ENCODE results near the gene RERE. TPM values are rescaled to one million over a fixed set of nuclear protein-coding genes. Genes with fewer than 3 reads are reported as not detected.
A peak's percentile ranks its signal among the peaks of the same experiment; 100 is the strongest.

Gene RERE
- total and polyA plus RNA-seq, 7 donors, result 19.2 to 148 (median 90.6) TPM

DNA sequence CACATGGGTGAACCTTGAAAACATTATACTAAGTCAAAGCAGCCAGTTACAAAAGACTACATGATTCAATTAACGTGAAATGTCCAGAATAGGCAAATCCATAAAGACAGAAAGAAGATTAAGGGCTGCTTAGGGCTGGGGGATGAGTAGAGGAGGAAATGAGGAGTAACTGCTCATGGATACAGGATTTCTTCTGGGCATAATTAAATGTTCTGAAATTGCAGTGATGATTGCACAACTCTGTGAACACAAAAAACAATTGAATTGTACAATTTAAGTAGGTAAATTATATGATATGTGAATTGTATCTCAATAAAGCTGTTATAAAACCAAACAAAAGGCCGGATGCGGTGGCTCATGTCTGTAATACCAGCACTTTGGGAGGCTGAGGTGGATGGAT, 52.2 kb downstream of the RERE start:
- Histone ChIP-seq H3K27ac (no peak overlapping the region), H3K4me1 (peaks cover 0 to 38% (median 27%) of the 10 kb centered on the region in 4 donors), H3K27me3 (no peaks in the 10 kb centered on the region), H3K9me3 (no peaks in the 10 kb centered on the region), H3K36me3 (no peaks in the 10 kb centered on the region), H3K4me3 (no peak overlapping the region)
- WGBS, 2 donors, result 38 to 80% methylated on average over 3 of the region's 3 CpGs
- no peak for TF ChIP-seq POLR2AphosphoS5 (IDR thresholded peaks at IDR 0.05)
- TF ChIP-seq, protein P1, sequence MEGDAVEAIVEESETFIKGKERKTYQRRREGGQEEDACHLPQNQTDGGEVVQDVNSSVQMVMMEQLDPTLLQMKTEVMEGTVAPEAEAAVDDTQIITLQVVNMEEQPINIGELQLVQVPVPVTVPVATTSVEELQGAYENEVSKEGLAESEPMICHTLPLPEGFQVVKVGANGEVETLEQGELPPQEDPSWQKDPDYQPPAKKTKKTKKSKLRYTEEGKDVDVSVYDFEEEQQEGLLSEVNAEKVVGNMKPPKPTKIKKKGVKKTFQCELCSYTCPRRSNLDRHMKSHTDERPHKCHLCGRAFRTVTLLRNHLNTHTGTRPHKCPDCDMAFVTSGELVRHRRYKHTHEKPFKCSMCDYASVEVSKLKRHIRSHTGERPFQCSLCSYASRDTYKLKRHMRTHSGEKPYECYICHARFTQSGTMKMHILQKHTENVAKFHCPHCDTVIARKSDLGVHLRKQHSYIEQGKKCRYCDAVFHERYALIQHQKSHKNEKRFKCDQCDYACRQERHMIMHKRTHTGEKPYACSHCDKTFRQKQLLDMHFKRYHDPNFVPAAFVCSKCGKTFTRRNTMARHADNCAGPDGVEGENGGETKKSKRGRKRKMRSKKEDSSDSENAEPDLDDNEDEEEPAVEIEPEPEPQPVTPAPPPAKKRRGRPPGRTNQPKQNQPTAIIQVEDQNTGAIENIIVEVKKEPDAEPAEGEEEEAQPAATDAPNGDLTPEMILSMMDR (IDR thresholded peaks at IDR 0.05), result no peak
- no peak for TF ChIP-seq EP300 (IDR thresholded peaks at IDR 0.05)
- DNase-seq, result no peak
- intact Hi-C loops (cut with DNase I), result no loop called here

DNA sequence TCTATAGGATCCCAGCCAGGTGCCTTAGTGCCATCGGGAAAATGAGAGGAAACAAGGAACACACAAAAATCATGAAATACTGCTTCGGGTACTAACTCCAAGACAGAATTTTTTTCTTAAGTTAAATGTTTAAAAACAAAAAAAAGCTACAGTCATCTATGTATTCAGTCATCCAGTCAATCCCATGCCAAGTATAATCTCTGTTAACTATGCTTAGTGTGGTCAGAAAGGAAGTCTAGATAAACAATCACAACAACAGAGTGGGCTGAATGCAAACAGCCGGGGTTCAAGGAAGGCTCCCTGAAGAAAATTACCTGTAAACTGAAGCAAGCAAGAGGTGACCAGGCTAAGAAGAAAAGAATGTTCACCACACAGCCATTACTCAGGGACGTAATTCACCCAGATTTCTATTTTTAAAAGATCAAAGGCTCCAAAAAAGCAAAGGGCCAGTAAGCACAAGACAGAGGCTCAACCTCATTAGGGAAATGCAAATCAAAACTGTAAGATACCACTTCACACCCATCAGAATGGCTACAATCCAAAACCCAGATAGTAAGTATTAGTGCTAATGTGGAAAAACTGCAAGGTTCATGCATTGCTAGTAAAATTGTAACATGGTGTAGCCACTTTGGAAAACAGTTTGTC, 53.0 kb downstream of the RERE start:
- Histone ChIP-seq H3K4me1 (peaks cover 0 to 40% (median 27%) of the 10 kb centered on the region in 4 donors), H3K4me3 (no peak overlapping the region), H3K9me3 (no peaks in the 10 kb centered on the region), H3K27ac (no peak overlapping the region), H3K27me3 (no peaks in the 10 kb centered on the region), H3K36me3 (no peaks in the 10 kb centered on the region)
- DNase-seq, result no peak
- 67 to 82% methylated on average over 4 of the region's 4 CpGs for WGBS, 2 donors
- intact Hi-C loops (cut with DNase I), result no loop called here
- TF ChIP-seq POLR2AphosphoS5 (IDR thresholded peaks at IDR 0.05) (no peak), POLR2A (IDR thresholded peaks at IDR 0.05) (no peak), EP300 (IDR thresholded peaks at IDR 0.05) (no peak)
- TF ChIP-seq, protein P1 (IDR thresholded peaks at IDR 0.05), result no peak

DNA sequence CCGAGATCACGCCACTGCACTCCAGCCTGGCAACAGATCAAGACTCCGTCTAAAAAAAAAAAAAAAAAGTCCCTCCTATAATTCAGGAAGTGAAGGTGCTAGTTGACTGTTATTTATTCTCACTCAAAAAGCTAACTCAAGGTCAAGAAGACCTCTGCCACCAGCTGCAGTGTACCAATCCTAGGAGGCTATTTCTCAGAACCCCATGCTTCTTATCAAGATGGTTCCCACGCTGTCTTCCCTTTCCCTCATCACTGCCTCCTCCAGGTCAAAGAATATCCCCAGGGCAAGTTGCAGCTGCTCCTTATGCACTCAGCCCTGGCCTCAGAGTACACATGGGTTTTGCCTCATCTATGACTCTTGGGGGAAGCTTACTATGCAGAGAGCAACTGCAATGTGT, 53.6 kb downstream of the RERE start:
- no peak for DNase-seq
- Histone ChIP-seq H3K27ac (no peak overlapping the region), H3K36me3 (no peaks in the 10 kb centered on the region), H3K4me3 (no peak overlapping the region), H3K4me1 (peaks cover 0 to 40% (median 27%) of the 10 kb centered on the region in 4 donors), H3K9me3 (no peaks in the 10 kb centered on the region), H3K27me3 (no peaks in the 10 kb centered on the region)
- WGBS, 2 donors, result 64 to 70% methylated on average over 4 of the region's 4 CpGs
- intact Hi-C loops (cut with DNase I), result no loop called here
- TF ChIP-seq POLR2AphosphoS5 (IDR thresholded peaks at IDR 0.05) (no peak), EP300 (IDR thresholded peaks at IDR 0.05) (no peak), POLR2A (IDR thresholded peaks at IDR 0.05) (no peak)
- TF ChIP-seq, protein P1 (IDR thresholded peaks at IDR 0.05), result no peak

DNA sequence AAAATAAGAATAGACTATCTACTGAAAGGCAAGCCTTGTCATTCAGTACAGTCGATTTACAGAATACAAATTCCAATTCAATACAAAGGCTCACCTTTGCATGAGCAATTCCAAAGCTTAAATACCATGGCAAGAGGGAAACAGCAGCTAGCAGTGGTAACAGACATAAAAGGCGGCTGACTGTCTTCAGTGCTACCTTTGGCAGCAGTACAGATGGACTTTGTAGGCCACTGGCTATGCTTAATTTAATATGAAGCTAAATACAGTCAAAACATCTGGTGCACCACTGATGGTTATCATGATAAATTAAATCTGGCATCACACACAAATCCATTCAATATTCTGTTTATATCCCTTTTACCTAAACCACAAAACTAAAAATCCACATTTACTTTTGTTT, 62.4 kb downstream of the RERE start:
- no peak for DNase-seq
- intact Hi-C loops (cut with DNase I), result no loop called here
- Histone ChIP-seq H3K4me1 (peaks cover 0 to 29% (median 21%) of the 10 kb centered on the region in 4 donors), H3K27ac (peak overlapping the region in 1 of 4 donors; percentile 39), H3K9me3 (no peaks in the 10 kb centered on the region), H3K4me3 (no peak overlapping the region), H3K36me3 (no peaks in the 10 kb centered on the region), H3K27me3 (no peaks in the 10 kb centered on the region)
- WGBS, 2 donors, result 22 to 62% methylated on average over 2 of the region's 2 CpGs
- no peak for TF ChIP-seq POLR2AphosphoS5 (IDR thresholded peaks at IDR 0.05)
- TF ChIP-seq EP300 (IDR thresholded peaks at IDR 0.05), result no peak
- TF ChIP-seq POLR2A (IDR thresholded peaks at IDR 0.05), result no peak
- TF ChIP-seq, protein P1 (IDR thresholded peaks at IDR 0.05), result no peak

DNA sequence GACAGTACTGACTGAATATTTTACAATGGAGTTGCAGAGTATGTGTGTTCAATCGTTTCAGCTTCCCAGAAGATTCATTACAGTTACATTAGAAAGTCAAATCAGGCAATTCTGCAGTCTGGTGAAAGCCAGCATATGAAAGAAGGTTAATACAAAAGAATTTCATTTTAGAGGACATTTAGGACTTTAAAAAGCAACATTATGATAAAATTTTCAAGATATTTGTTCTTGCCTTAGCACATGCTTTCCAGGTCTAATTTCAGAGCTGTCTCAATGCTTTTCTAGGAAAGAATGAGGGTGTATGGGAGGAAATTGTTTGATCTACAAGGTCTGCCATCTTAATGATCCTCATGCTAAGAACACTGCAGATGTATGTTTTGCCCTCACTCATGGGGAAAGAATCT, 63.2 kb downstream of the RERE start:
- H3K9me3 ChIP-seq, result no peaks in the 10 kb centered on the region
- no peaks in the 10 kb centered on the region for H3K27me3 ChIP-seq
- no peaks in the 10 kb centered on the region for H3K36me3 ChIP-seq
- H3K4me3 ChIP-seq, result no peak overlapping the region
- intact Hi-C loops (cut with DNase I), result no loop called here
- TF ChIP-seq POLR2A (IDR thresholded peaks at IDR 0.05) (no peak), EP300 (IDR thresholded peaks at IDR 0.05) (no peak), POLR2AphosphoS5 (IDR thresholded peaks at IDR 0.05) (no peak)
- TF ChIP-seq, protein P1 (IDR thresholded peaks at IDR 0.05), result no peak
- no peak for DNase-seq
- H3K4me1 ChIP-seq, result peaks cover 0 to 29% (median 21%) of the 10 kb centered on the region in 4 donors
- WGBS, 2 donors, result 49 to 87% methylated on average over 1 of the region's 1 CpG
- H3K27ac ChIP-seq, result no peak overlapping the region
